Measurements from ENCODE around the gene OR10C1. TPM values are rescaled to one million over a fixed set of nuclear protein-coding genes. Genes with fewer than 3 reads are reported as not detected.

OR10C1 gene
- total and polyA plus RNA-seq, 7 experiments from 2014 or later = not detected

Other genes starting within 250 kb of the OR10C1 start
- gene OR14J1, start 137.6 kb upstream of the OR10C1 start, total RNA-seq = not detected
- not detected for gene OR14J1, start 137.6 kb upstream of the OR10C1 start, polyA plus RNA-seq
- gene OR5V1, start 70.4 kb upstream of the OR10C1 start, total RNA-seq = not detected
- gene OR5V1, start 70.4 kb upstream of the OR10C1 start, polyA plus RNA-seq = not detected
- gene OR12D3, start 64.0 kb upstream of the OR10C1 start, total RNA-seq = not detected
- gene OR12D3, start 64.0 kb upstream of the OR10C1 start, polyA plus RNA-seq = not detected
- gene OR12D2, start 43.7 kb upstream of the OR10C1 start, total RNA-seq = not detected
- not detected for gene OR12D2, start 43.7 kb upstream of the OR10C1 start, polyA plus RNA-seq
- not detected for gene OR12D1, start 24.4 kb upstream of the OR10C1 start, total RNA-seq
- gene OR12D1, start 24.4 kb upstream of the OR10C1 start, polyA plus RNA-seq = not detected
- not detected for gene OR11A1, start 17.8 kb downstream of the OR10C1 start, total RNA-seq
- not detected for gene OR11A1, start 17.8 kb downstream of the OR10C1 start, polyA plus RNA-seq
- not detected for gene OR2H1, start 17.8 kb downstream of the OR10C1 start, total RNA-seq
- not detected for gene OR2H1, start 17.8 kb downstream of the OR10C1 start, polyA plus RNA-seq
- not detected for gene MAS1L, start 48.6 kb downstream of the OR10C1 start, total RNA-seq
- gene MAS1L, start 48.6 kb downstream of the OR10C1 start, polyA plus RNA-seq = not detected
- gene UBD, start 120.4 kb downstream of the OR10C1 start, total RNA-seq = 1 to 10 TPM in 1 of 5 experiments, not detected in 4; 1.9 TPM
- not detected for gene UBD, start 120.4 kb downstream of the OR10C1 start, polyA plus RNA-seq
- gene OR2H2, start 145.8 kb downstream of the OR10C1 start, total RNA-seq = not detected
- gene OR2H2, start 145.8 kb downstream of the OR10C1 start, polyA plus RNA-seq = not detected
- 100 to 1,000 TPM in 1 of 5 experiments, 10 to 100 TPM in 4; 37.0 to 115 (median 61.9) TPM for gene GABBR1, start 193.9 kb downstream of the OR10C1 start, total RNA-seq
- gene GABBR1, start 193.9 kb downstream of the OR10C1 start, polyA plus RNA-seq = 1 to 10 TPM; 1.2 to 2.2 TPM
- not detected for gene MOG, start 217.8 kb downstream of the OR10C1 start, total RNA-seq
- not detected for gene MOG, start 217.8 kb downstream of the OR10C1 start, polyA plus RNA-seq
- gene ZFP57, start 241.8 kb downstream of the OR10C1 start, total RNA-seq = 1 to 10 TPM in 2 of 5 experiments, not detected in 3; 1.7 to 2.3 TPM
- gene ZFP57, start 241.8 kb downstream of the OR10C1 start, polyA plus RNA-seq = 1 to 10 TPM in 1 of 2 donors, not detected in 1; 3.3 TPM